NCI-H2029 treated with DMSO at 0.1 percent for 48 hours (cell line): ENCODE data around the gene SORL1.
"Not testable (repeated sequence)": the region's sequence is repeated elsewhere in the genome, so short reads cannot be mapped to it uniquely, and the experiment has no call there.

Experiments used
- DNase-seq: peaks from one replicate; lab custom pipeline; 2025; lab: John Stamatoyannopoulos, UW

The SORL1 gene

GRCh38 chr11:121564948-121565684 is 113.0 kb downstream of the SORL1 start:
- DNase-seq = peak; percentile 45

- DNase-seq = no peak
Observed at GRCh38 chr11:121566279-121567168, 114.4 kb downstream of the SORL1 start.

DNA sequence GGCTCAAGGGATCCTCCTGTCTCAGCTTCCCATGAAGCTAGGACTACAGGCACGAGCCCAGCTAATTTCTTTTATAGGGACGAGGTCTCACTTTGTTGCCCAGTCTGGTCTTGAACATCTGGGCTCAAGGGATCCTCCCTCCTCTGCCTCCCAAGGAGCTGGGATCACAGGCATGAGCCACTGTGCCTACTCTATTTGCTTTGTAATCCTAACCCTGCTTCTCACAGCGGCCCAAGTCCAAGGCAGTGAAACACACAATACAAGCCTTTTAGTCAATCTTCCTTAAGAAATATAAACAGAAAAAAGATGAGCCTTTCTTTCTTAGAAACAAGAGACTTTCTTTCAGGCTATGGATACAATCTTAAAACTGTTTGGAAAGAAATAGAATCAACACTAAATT is 115.9 kb downstream of the SORL1 start:
- DNase-seq = no peak

DNA sequence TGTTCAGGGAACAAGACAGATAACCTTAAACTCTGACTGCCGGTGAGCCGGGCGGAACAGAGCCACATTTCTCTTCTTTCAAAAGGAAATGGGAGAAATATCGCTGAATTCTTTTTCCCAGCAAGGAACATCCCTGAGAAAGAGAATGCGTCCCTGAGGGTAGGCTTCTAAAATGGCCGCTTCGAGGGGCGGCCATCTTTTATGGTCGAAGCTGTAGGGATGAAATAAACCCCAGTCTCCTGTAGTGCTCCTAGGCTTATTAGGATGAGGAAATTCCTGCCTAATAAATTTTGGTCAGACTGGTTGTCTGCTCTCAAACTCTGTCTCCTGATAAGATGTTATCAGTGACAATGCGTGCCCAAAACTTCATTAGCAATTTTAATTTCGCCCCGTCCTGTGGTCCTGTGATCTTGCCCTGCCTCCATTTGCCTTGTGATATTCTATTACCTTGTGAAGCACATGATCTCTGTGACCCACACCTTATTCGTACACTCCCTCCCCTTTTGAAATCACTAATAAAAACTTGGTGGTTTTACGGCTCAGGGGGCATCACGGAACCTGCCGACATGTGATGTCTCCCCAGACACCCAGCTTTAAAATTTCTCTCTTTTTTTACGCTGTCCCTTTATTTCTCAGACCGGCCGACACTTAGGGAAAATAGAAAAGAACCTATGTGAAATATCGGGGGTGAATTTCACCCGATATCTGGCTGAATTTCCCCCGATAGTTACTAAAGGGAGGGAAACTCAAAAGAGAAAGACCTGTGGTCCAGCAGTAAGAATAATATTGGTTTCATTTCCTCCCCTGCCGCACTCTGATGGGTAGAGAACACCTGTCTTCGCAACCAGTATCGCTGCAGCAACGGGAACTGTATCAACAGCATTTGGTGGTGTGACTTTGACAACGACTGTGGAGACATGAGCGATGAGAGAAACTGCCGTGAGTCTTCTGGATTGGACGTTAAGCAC is 117.5 kb downstream of the SORL1 start:
- DNase-seq = not testable (repeated sequence)

DNA sequence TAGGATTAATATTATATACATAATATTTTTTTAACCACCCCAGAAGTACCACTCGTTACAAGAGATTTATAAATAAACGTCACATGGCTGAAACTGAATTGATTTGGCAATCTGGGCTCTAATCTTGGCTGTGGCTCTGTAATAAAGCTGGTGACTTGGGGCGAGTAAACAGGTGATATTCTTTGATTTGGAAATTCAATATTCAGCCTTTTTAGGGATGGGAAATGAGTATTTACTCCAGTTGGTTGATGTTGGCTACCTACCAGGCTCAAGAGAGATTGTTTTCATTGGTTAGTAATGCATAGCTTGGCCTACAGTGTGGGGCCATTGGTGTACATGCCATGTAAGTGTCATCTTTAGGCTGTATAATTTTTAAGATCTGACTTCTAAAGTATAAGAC is 118.3 kb downstream of the SORL1 start:
- DNase-seq = peak; percentile 16

GRCh38 chr11:121571506-121571905 is 119.4 kb downstream of the SORL1 start:
- no peak for DNase-seq

DNA sequence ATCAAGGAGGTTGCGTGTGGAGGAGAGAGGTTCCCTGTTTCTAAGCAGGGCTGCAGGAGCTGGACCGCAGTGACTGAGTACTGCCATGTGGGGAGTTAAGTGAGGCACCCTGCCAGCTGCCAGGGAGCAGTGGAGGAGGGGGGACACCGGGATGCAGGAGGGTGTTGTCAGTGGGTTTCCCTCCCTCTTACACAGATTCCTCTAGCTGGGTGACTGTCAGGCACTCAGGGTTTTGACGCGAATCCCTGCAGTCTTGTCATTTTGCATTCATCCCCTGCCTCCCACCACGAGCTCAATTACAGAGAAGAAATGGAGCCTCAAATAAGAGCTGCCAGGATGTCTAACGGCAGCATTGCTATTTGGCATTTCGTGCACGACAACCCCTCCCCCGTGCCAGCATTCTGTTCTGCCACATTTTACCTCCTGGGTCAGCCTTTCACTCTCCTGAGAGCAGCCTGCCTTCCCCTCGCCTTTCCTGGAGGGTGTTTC is 120.5 kb downstream of the SORL1 start:
- no peak for DNase-seq

DNA sequence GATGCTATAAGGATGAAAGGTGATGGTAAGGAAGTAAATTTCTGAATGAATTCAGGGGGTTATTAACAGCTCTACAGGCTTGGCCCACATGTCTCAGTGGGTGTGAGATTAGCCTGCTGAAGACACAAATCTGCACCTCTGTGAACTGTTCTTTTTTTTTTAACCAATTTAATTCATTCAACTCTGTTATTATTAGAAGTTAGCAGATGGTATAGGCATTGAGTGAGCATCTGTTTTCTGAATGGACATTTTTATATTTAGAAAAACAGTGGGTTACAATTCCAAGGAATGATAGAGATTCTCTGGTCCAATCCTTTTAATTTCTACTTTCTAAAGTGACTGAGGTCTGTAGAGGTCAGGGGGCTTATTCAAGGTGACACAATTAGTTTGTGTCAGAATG is 122.7 kb downstream of the SORL1 start:
- no peak for DNase-seq

- no peak for DNase-seq
Observed at GRCh38 chr11:121575250-121575962, 123.3 kb downstream of the SORL1 start.

- no peak for DNase-seq
Observed at GRCh38 chr11:121575963-121576290, 123.8 kb downstream of the SORL1 start.

DNA sequence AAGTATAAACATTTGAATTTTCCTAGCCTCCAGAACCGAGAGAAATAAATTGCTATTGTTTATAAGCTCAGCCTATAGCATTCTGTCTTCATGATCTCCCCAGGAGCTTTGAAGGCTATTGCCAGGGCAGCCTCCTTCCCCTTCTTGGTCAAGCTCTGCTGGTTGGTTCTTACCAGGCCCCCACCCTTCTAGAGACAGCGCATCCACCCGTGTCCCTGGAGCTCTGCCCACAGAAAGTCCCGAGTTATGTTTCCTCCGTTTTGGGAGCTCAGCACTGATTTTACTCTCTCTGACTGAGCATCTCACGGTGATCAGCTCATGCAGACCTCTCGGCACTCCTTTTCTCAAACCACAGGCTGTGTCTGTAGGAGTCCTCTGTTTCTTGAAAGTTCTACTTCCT is 124.4 kb downstream of the SORL1 start:
- DNase-seq = no peak

DNA sequence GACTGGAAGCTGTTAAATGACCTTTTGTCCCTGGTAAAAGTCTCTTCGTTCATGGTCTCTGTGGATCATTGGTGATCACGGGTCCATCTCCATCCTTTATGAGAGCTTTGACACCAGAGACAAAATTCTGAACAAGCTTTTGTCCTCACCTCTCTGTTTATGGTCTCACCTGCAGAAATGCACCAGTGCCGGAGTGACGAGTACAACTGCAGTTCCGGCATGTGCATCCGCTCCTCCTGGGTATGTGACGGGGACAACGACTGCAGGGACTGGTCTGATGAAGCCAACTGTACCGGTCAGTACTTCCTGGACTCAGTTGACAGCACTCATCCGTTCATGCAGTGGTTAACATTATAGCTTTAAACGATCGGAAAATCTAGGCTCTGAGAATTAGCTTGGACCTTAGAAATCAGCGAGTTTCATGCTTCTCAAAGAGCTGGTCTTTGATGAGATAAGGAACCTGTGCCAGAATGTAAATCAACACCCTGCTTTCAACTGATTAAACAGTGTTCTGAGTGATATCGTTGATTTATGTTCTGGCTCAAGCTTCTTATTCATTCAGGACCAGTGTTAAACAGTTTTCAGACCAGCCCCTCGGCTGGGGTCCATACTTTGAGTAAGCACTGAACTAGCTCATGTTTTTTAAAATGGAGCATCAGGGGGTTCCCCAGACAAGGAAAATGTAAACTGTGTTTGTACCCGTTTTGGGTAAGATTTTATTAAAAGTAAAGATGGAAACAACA is 125.2 kb downstream of the SORL1 start:
- peak; percentile 41 for DNase-seq

GRCh38 chr11:121578251-121578976 is 126.3 kb downstream of the SORL1 start:
- no peak for DNase-seq

DNA sequence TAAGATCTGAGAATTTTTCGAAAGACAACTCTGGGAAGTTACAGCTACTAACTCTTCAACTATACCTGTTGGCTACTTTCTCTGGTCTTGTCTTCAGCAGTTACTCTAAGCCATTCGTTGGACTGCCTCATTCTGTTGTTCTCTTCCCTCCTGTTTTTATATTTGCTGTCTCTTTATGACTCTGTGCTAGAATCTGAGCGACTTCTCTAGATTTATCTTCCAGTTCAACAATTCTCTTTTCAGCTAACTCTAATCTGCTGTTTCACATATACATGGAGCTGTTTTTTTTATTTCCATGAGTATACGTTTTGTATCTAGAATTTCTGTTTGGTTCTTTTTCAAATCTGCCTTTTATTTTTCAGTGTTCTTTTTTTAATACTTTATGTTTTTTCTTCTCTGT is 128.0 kb downstream of the SORL1 start:
- no peak for DNase-seq

GRCh38 chr11:121581607-121582006 is 129.5 kb downstream of the SORL1 start:
- DNase-seq = no peak

GRCh38 chr11:121582296-121582695 is 130.2 kb downstream of the SORL1 start:
- peak; percentile 86 for DNase-seq

- DNase-seq = no peak
Observed at GRCh38 chr11:121583825-121584224, 131.7 kb downstream of the SORL1 start.

DNA sequence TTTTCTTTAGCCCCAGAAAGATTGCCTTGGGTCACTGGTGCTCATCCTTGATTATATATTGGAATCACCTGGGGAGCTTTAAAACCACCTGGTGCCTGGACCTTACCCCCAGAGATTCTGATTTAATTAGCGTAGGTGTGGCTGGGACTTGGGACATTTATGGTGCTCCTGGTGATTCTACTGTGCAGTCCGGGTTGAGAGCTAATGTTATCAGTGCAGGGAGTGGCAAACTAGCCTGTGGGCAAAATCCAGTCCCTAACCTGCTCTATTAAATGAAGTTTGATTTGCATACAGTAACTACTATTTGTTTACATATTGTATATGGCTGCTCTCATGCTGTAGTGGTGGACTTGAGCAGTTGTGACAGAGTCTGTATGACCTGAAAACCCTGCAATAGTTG is 134.6 kb downstream of the SORL1 start:
- no peak for DNase-seq

DNA sequence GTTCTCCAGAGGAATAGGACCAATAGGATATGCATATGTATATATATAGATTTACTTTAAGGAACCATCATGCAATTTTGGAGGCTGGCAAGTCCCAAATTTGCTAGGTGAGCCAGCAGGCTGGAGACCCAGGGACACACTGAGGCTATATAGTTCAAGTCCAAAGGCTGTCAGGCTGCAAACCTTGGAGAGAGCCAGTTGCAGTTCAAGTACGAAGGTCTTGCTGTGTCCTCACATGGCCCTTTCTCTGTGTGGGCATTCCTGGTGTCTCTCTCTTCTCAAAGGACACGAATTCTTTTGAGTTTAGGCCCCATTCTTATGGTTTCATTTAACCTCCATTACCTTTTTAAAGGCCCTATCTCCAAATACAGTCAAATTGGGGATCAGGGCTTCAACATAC is 135.1 kb downstream of the SORL1 start:
- DNase-seq = no peak

GRCh38 chr11:121588747-121589146 is 136.6 kb downstream of the SORL1 start:
- DNase-seq = no peak
